K562 (cell line): ENCODE results near the gene KLRF1. TPM values are rescaled to one million over a fixed set of nuclear protein-coding genes. Genes with fewer than 3 reads are reported as not detected.

Source experiments
- ATAC-seq: fragments of 200-7000 bp; cut with Tn5 transposase; 3 replicates; pipeline ENCODE4 v1.9.1; 2020; ENCODE audit warnings: moderate library complexity
- BruUV-seq: library from RNA; stranded (reverse); fragments of 400-500 nt; replicated peaks from 2 replicates; lab custom pipeline; 2021; lab: Mats Ljungman, UMichigan
- CTCF ChIA-PET: fragments of 300-600 bp; formaldehyde crosslinking; extraction: SDS; loops from one replicate; lab custom pipeline; 2021; ENCODE audit warnings: low intra/inter-chr PET ratio; lab: Yijun Ruan, JAX
- POLR2A ChIA-PET: fragments of 300-600, 350-650 bp; sonication (Branson Sonifier 250); formaldehyde crosslinking; extraction: SDS; loops from one replicate; lab custom pipeline; 2021; ENCODE audit warnings: antibody characterized with exemption, inconsistent platforms; lab: Yijun Ruan, JAX
- DNase-seq, 4 experiments: peaks; one replicate each; pipeline versions ENCODE4 v3.0.0 to v3.0.0-alpha.2; 2011 to 2018; ENCODE audit warnings: low spot score in 3 of 4, mixed read lengths in 3 of 4; ENCODE audit errors: extremely low read depth in 1 of 4
- FAIRE-seq: peaks from 2 replicates; lab custom pipeline; 2011; peaks lifted over from hg19 to GRCh38; lab: Jason Lieb, UNC
- H2AFZ ChIP-seq: 2 replicates; pipeline ENCODE4 v1.6.0; 2011; ENCODE audit warnings: low read depth, low read length, control low read depth, inconsistent platforms
- H3K27ac ChIP-seq: fragments of 200-600 bp; 3 replicates; pipeline ENCODE4 v1.8.0; 2011; ENCODE audit warnings: low read depth, mild to moderate bottlenecking, control low read depth, inconsistent platforms, low read length, moderate library complexity, mixed read lengths; ENCODE audit errors: extremely low read depth
- H3K27me3 ChIP-seq, 2 experiments: fragments of 300-600 bp in 1 of 2; 2 replicates in 1 of 2; 3 replicates in 1 of 2; pipeline versions ENCODE4 v1.6.0 to v1.8.0; 2011; ENCODE audit warnings: inconsistent platforms in 2 of 2, low read length in 2 of 2, mild to moderate bottlenecking in 1 of 2, mixed read lengths in 1 of 2, moderate library complexity in 1 of 2; ENCODE audit not compliant: control insufficient read depth in 2 of 2, insufficient read depth in 2 of 2
- H3K36me3 ChIP-seq: fragments of 300-600 bp; 3 replicates; pipeline ENCODE4 v1.8.0; 2011; ENCODE audit warnings: mild to moderate bottlenecking, low read length, inconsistent platforms; ENCODE audit not compliant: control insufficient read depth, insufficient read depth
- H3K4me1 ChIP-seq, 2 experiments: fragments of 200-600 bp in 1 of 2; replicated peaks in 1 of 2; 2 replicates in 1 of 2; 3 replicates in 1 of 2; pipeline versions ENCODE4 v1.5.1 to v1.8.0; 2011; ENCODE audit warnings: inconsistent platforms in 2 of 2, low read length in 2 of 2, mild to moderate bottlenecking in 1 of 2, mixed read lengths in 1 of 2, moderate library complexity in 1 of 2; ENCODE audit not compliant: control insufficient read depth in 2 of 2, insufficient read depth in 2 of 2
- H3K4me2 ChIP-seq: 2 replicates; pipeline ENCODE4 v1.6.1; 2011; ENCODE audit warnings: low read length, control low read depth, inconsistent platforms, mixed read lengths; ENCODE audit not compliant: insufficient read depth
- H3K4me3 ChIP-seq: fragments of 200-600 bp; sonication (generic), shearing (Covaris generic); 2 replicates; pipeline ENCODE4 v1.5.1; 2016; ENCODE audit warnings: control low read depth, inconsistent platforms
- H3K79me2 ChIP-seq: fragments of 200-600 bp; 3 replicates; pipeline ENCODE4 v1.8.0; 2011; ENCODE audit warnings: low read length, inconsistent platforms; ENCODE audit not compliant: control insufficient read depth, insufficient read depth
- H3K9ac ChIP-seq, 2 experiments: 2 replicates each; pipeline versions ENCODE4 v1.6.0 to v1.6.1; 2011; ENCODE audit warnings: low read depth in 2 of 2, low read length in 2 of 2, control low read depth in 1 of 2, inconsistent platforms in 1 of 2, mild to moderate bottlenecking in 1 of 2, mixed read lengths in 1 of 2; ENCODE audit not compliant: insufficient read depth in 1 of 2
- H3K9me1 ChIP-seq: one replicate; pipeline ENCODE4 v1.6.0; 2011; ENCODE audit warnings: inconsistent platforms, mild to moderate bottlenecking, low read length, moderate library complexity; ENCODE audit not compliant: control insufficient read depth, insufficient read depth
- H3K9me3 ChIP-seq: replicated peaks from 2 replicates; pipeline ENCODE4 v1.5.1; 2011; ENCODE audit warnings: low read depth, low read length, inconsistent platforms; ENCODE audit not compliant: control insufficient read depth, insufficient read depth
- H4K20me1 ChIP-seq: replicated peaks from 2 replicates; pipeline ENCODE4 v1.6.1; 2011; ENCODE audit warnings: low read length, inconsistent platforms, mixed read lengths; ENCODE audit not compliant: control insufficient read depth, insufficient read depth
- BRD9 ChIP-seq: fragments of 450-650 bp; IDR thresholded peaks from 2 replicates; pipeline ENCODE4 v1.6.1; 2018; ENCODE audit warnings: low read depth; ENCODE audit not compliant: partially characterized antibody
- FOXK2 ChIP-seq, 2 experiments: fragments of 450-650 bp; IDR thresholded peaks in 1 of 2; conservative IDR thresholded peaks in 1 of 2; 2 replicates each; pipeline ENCODE4 v1.6.1; 2016; ENCODE audit warnings: low read depth in 2 of 2, mild to moderate bottlenecking in 1 of 2
- GABPB1 ChIP-seq: sonication (generic); formaldehyde crosslinking; IDR thresholded peaks from 2 replicates; pipeline ENCODE4 v1.8.0; 2022; ENCODE audit warnings: mild to moderate bottlenecking, missing genetic modification reagents
- KDM4B ChIP-seq, 2 experiments: fragments of 450-650 bp in 1 of 2; sonication (generic) in 1 of 2; IDR thresholded peaks; 2 replicates each; pipeline ENCODE4 v1.6.1; 2016 to 2017; ENCODE audit warnings: borderline replicate concordance in 2 of 2, antibody characterized with exemption in 1 of 2, low read depth in 1 of 2, mild to moderate bottlenecking in 1 of 2
- RBM22 ChIP-seq: fragments of 200-400 bp; formaldehyde crosslinking; IDR thresholded peaks from 2 replicates; pipeline ENCODE4 v1.6.1; 2018; ENCODE audit warnings: low read length, low read depth; ENCODE audit not compliant: poor library complexity, severe bottlenecking
- SMARCB1 ChIP-seq: IDR thresholded peaks from 2 replicates; pipeline ENCODE4 v1.6.1; 2011; ENCODE audit warnings: improper control_type of control experiment, low read depth; ENCODE audit not compliant: insufficient read length
- ZBED1 ChIP-seq: IDR thresholded peaks from 2 replicates; pipeline ENCODE4 v1.6.1; 2014
- ZBTB1 ChIP-seq: sonication (generic); formaldehyde crosslinking; IDR thresholded peaks from 2 replicates; pipeline ENCODE4 v1.8.1; 2023; ENCODE audit warnings: missing genetic modification reagents, low read depth, mild to moderate bottlenecking, borderline replicate concordance
- ZBTB17 ChIP-seq: fragments of 450-650 bp; formaldehyde crosslinking; IDR thresholded peaks from 2 replicates; pipeline ENCODE4 v1.4.0; 2020; ENCODE audit warnings: mild to moderate bottlenecking
- ZNF217 ChIP-seq: sonication (generic); formaldehyde crosslinking; IDR thresholded peaks from 2 replicates; pipeline ENCODE4 v1.8.0; 2022; ENCODE audit warnings: mild to moderate bottlenecking, missing genetic modification reagents
- ZNF239 ChIP-seq: fragments of 250-450 bp; sonication (Bioruptor Pico); IDR thresholded peaks from 2 replicates; pipeline ENCODE4 v1.4.0; 2020; ENCODE audit warnings: mild to moderate bottlenecking
- ZNF274 ChIP-seq: IDR thresholded peaks from 2 replicates; pipeline ENCODE4 v1.6.1; 2011; ENCODE audit warnings: low read depth, mild to moderate bottlenecking, low read length, moderate library complexity, borderline replicate concordance
- ZNF778 ChIP-seq: fragments of 450-650 bp; formaldehyde crosslinking; IDR thresholded peaks from 2 replicates; pipeline ENCODE4 v1.4.0; 2020; ENCODE audit warnings: mild to moderate bottlenecking, moderate library complexity
- WGBS: fragments of 100-300 bp; shearing (Covaris generic); methylation state at CpG from one replicate; pipeline ENCODE4 v1.1.6; 2016; ENCODE audit warnings: low coverage, mixed read lengths; ENCODE audit not compliant: insufficient coverage; ENCODE audit errors: missing lambda C conversion rate; 5-methylcytosine and 5-hydroxymethylcytosine counted together
- in situ Hi-C: fragments of 300-500 bp; cut with MboI; formaldehyde crosslinking; loops from 4 replicates; pipeline ENCODE4 v1.15.0; 2018; ENCODE audit warnings: inconsistent platforms, mixed read lengths
- intact Hi-C: fragments of 100-400 bp; cut with micrococcal nuclease; formaldehyde crosslinking; loops from 2 replicates; pipeline ENCODE4 v1.14.2; 2022
- polyA plus RNA-seq, 8 experiments: library from polyadenylated mRNA; depleted of rRNA in 4 of 8; stranded (reverse) in 5 of 8; unstranded in 3 of 8; fragments of >200 nt; fragmentation: Nextera tagmentation in 2 of 8; fragmentation: Illumina TruSeq in 1 of 8; extraction: Ambion mirVana in 2 of 8; extraction: Trizol in 1 of 8; gene quantifications; 2 replicates each; pipeline versions ENCODE4 v1.2.1 to v1.2.3, GENCODE V29; 2011 to 2014; ENCODE audit warnings: inconsistent platforms in 1 of 8, missing spikeins in 1 of 8
- total RNA-seq, 7 experiments: library from RNA; depleted of rRNA in 6 of 7; stranded (reverse); fragments of >200 nt in 6 of 7; fragmentation: Illumina TruSeq in 2 of 7; extraction: Trizol in 2 of 7; gene quantifications; 2 replicates each; pipeline versions ENCODE4 v1.2.1 to v1.2.3, GENCODE V29; 2011 to 2021; ENCODE audit warnings: low replicate concordance in 1 of 7

KLRF1 gene
- total and polyA plus RNA-seq, 9 of the 15 experiments (the other 6 are each of a cell fraction or from before 2014, with no cell fraction given): 0.48 to 1.8 (median 1.1) TPM

DNA sequence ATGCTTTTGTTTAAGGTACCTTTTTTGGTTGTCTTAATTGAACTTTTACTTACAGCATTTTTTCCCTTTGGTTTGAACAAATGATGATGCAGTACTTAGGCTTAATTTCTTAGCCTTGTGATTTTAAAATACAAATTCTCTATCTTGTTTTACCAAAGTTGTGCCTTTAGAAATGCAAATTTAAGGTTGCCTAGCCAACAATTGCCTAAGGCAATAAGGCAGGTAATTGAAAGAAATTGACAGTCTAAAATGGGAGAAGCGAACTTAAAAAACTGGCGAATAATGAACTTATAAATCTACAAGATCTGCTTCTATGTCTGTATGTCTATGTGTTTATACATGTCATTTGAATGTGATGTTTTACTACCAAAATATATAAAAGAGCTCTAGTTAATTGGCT is 43.0 kb upstream of the KLRF1 start:
- no peaks in the 10 kb centered on the region for H3K9me1 ChIP-seq
- CTCF ChIA-PET: no interaction called here
- no peak overlapping the region for H3K4me3 ChIP-seq
- H4K20me1 ChIP-seq: no peaks in the 10 kb centered on the region
- no peaks in the 10 kb centered on the region for H3K36me3 ChIP-seq
- ATAC-seq (no peak), DNase-seq (no peak), FAIRE-seq (no peak)
- POLR2A ChIA-PET: no interaction called here
- H3K27ac ChIP-seq: no peak overlapping the region
- no peak overlapping the region for H2AFZ ChIP-seq
- H3K27me3 ChIP-seq: no peaks in the 10 kb centered on the region
- in situ Hi-C loops: no loop called here
- WGBS: 100% methylated on average over 2 of the region's 2 CpGs
- TF ChIP-seq SMARCB1 (no peak), ZBED1 (no peak), GABPB1 (no peak), ZBTB17 (CRISPR knock-in tag) (no peak), BRD9 (no peak), FOXK2 (conservative IDR thresholded peaks at IDR 0.05 in 1 of 2, IDR thresholded peaks at IDR 0.05 in 1 of 2; ENCODE audit: low read depth in 2 of 2) (no peak), ZNF239 (CRISPR knock-in tag) (no peak), KDM4B (IDR thresholded peaks at IDR 0.05; ENCODE audit: borderline replicate concordance in 2 of 2, low read depth in 1 of 2) (no peak), RBM22 (no peak), ZNF217 (CRISPR knock-in tag) (no peak), ZBTB1 (CRISPR knock-in tag) (no peak), ZNF778 (CRISPR knock-in tag) (no peak), ZNF274 (no peak)
- H3K4me2 ChIP-seq: no peak overlapping the region
- no peaks in the 10 kb centered on the region for H3K4me1 ChIP-seq
- intact Hi-C loops: no loop called here
- BruUV-seq: no TSS peak
- no peaks in the 10 kb centered on the region; the same call in 1 of the 2 replicates for H3K9me3 ChIP-seq
- H3K9ac ChIP-seq: no peak overlapping the region
- no peaks in the 10 kb centered on the region for H3K79me2 ChIP-seq
